Heart left ventricle (tissue), 16 donors: Measurements from ENCODE around the gene CHST6. TPM values are rescaled to one million over a fixed set of nuclear protein-coding genes. Genes with fewer than 3 reads are reported as not detected.

Experiments
- ATAC-seq, 4 donors: fragments of 200-7000 bp; cut with Tn5 transposase; one replicate each; pipeline ENCODE4 v1.9.1; 2020 to 2022; ENCODE audit warnings: moderate library complexity in 4 of 4, mild to moderate bottlenecking in 3 of 4, moderate number of reproducible peaks in 1 of 4
- DNase-seq, 5 donors: peaks; one replicate each; pipeline ENCODE4 v3.0.0-alpha.2; 2020
- H3K27ac ChIP-seq, 12 donors: fragments of 200-600 bp; sonication (generic) in 4 of 12; one replicate each; pipeline versions ENCODE4 v1.5.0 to v1.8.0; 2016 to 2022; ENCODE audit warnings: mild to moderate bottlenecking in 2 of 12
- H3K27me3 ChIP-seq, 9 donors: fragments of 200-600 bp; sonication (generic) in 2 of 9; one replicate each; pipeline versions ENCODE4 v1.5.1 to v1.8.0; 2016 to 2022; ENCODE audit warnings: mild to moderate bottlenecking in 3 of 9
- H3K36me3 ChIP-seq, 9 donors: fragments of 200-600 bp; sonication (generic) in 2 of 9; one replicate each; pipeline versions ENCODE4 v1.5.0 to v1.8.0; 2018 to 2022; ENCODE audit warnings: mild to moderate bottlenecking in 2 of 9
- H3K4me1 ChIP-seq, 12 donors: fragments of 200-600 bp; sonication (generic) in 4 of 12; one replicate each; pipeline versions ENCODE4 v1.5.0 to v1.8.0; 2016 to 2022; ENCODE audit warnings: mild to moderate bottlenecking in 3 of 12
- H3K4me3 ChIP-seq, 12 donors: fragments of 200-600 bp; sonication (generic) in 4 of 12; one replicate each; pipeline versions ENCODE4 v1.5.0 to v1.8.0; 2017 to 2022; ENCODE audit warnings: mild to moderate bottlenecking in 9 of 12, moderate library complexity in 4 of 12
- H3K9me3 ChIP-seq, 12 donors: fragments of 200-600 bp; sonication (generic) in 4 of 12; one replicate each; pipeline versions ENCODE4 v1.5.0 to v1.8.0; 2016 to 2022; ENCODE audit warnings: mild to moderate bottlenecking in 1 of 12
- POLR2A ChIP-seq, 2 donors: fragments of 450-650 bp; IDR thresholded peaks; one replicate each; pipeline ENCODE4 v1.6.1; 2017; ENCODE audit warnings: antibody characterized with exemption in 2 of 2, mild to moderate bottlenecking in 2 of 2, moderate library complexity in 2 of 2
- WGBS, 4 donors: extraction: QIAGEN DNeasy Blood & Tissue Kit in 2 of 4; methylation state at CpG; one replicate each; pipeline versions ENCODE4 v1.1.5 to v1.1.7; 2013 to 2018; 5-methylcytosine and 5-hydroxymethylcytosine counted together
- intact Hi-C, 10 donors: fragments of 100-400 bp; cut with DNase I; formaldehyde crosslinking; loops; one replicate each; pipeline versions ENCODE4 v1.11.1 to v1.14.2; 2022
- polyA plus RNA-seq, 2 donors: library from polyadenylated mRNA; stranded (reverse); fragments of 200-250 nt; gene quantifications; one replicate each; pipeline ENCODE4 v1.2.3, GENCODE V29; 2013
- total RNA-seq, 9 donors: library from RNA; depleted of rRNA in 2 of 9; stranded (reverse); fragments of >200 nt in 2 of 9; fragmentation: NEBNext Ultra II Directional in 3 of 9; extraction: Animal tissue kit (Norgen Biotek cat#: 25700) in 3 of 9; gene quantifications; one replicate each; pipeline versions ENCODE4 v1.1.0 to v1.2.4, GENCODE V29; 2016 to 2023
- TF ChIP-seq, protein P1 (sequence below), 12 donors: fragments of 200-600 bp; sonication (generic) in 4 of 12; IDR thresholded peaks; one replicate each; pipeline versions ENCODE4 v1.5.0 to v1.8.0; 2018 to 2022; ENCODE audit warnings: antibody characterized with exemption in 12 of 12, mild to moderate bottlenecking in 5 of 12
- donor health status: ischemic (EF 13 %, LVEDD 7.1; RV severe dilation, severe dysfunction).
- donor health status: healthy with polysubstance abuse.
- donor health status: DM: no; HTN: yes; CAD: no.
- donor health status: DM: no; HTN: no; CAD: no.
- donor health status: ischemic (EF 25% LVEDD 6.9; RV normal size, moderate dysfunction).
- donor health status: ischemic (EF 25% LVEDD 5.7; RV mildly dilated, moderate dysfunction).
- donor health status: healthy.
- donor health status: DM: yes; HTN: yes; CAD: no.
- donor health status: ischemic (EF 35%, LVEDD 5.7; RV mildly dilated, moderate dysfunction).
- donor health status: nonischemic (EF 11% LVEDD 7.7; RV severe dilation, severe dysfunction).
- donor health status: DM: yes; HTN: yes; CAD: no.
- donor health status: PGD.
- donor health status: ischemic (EF 29% LVEDD 5.4; RV normal size, mild dysfunction).
- donor health status: nonischemic (EF 23%, LVEDD 6.1; RV moderate dilation, normal function).

CHST6 gene
- total and polyA plus RNA-seq, 11 donors: 0.32 to 1.8 (median 0.88) TPM

GRCh38 chr16:75476817-75477216 lies 18.4 kb downstream of the CHST6 start:
- H3K9me3 ChIP-seq: no peaks in the 10 kb centered on the region
- no peak for TF ChIP-seq POLR2A (IDR thresholded peaks at IDR 0.05)
- TF ChIP-seq, protein P1, sequence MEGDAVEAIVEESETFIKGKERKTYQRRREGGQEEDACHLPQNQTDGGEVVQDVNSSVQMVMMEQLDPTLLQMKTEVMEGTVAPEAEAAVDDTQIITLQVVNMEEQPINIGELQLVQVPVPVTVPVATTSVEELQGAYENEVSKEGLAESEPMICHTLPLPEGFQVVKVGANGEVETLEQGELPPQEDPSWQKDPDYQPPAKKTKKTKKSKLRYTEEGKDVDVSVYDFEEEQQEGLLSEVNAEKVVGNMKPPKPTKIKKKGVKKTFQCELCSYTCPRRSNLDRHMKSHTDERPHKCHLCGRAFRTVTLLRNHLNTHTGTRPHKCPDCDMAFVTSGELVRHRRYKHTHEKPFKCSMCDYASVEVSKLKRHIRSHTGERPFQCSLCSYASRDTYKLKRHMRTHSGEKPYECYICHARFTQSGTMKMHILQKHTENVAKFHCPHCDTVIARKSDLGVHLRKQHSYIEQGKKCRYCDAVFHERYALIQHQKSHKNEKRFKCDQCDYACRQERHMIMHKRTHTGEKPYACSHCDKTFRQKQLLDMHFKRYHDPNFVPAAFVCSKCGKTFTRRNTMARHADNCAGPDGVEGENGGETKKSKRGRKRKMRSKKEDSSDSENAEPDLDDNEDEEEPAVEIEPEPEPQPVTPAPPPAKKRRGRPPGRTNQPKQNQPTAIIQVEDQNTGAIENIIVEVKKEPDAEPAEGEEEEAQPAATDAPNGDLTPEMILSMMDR (IDR thresholded peaks at IDR 0.05): no peak
- intact Hi-C loops: loop anchor here in 6 of 10 donors (10.0 kb wide), 6 partner anchors 68 to 278 kb away; partner anchors contain the start of genes ADAT1 (in 1 of the 6) and TMEM231 (in 1 of the 6)
- no peak for DNase-seq
- 92 to 94% (median 93%) methylated on average over 8 of the region's 8 CpGs for WGBS, 4 donors
- no peak for ATAC-seq
- no peak overlapping the region for H3K4me3 ChIP-seq
- peaks cover 0 to 2% (median 0%) of the 10 kb centered on the region in 9 donors for H3K27me3 ChIP-seq
- H3K36me3 ChIP-seq: no peaks in the 10 kb centered on the region
- H3K4me1 ChIP-seq: no peaks in the 10 kb centered on the region
- H3K27ac ChIP-seq: no peak overlapping the region

DNA sequence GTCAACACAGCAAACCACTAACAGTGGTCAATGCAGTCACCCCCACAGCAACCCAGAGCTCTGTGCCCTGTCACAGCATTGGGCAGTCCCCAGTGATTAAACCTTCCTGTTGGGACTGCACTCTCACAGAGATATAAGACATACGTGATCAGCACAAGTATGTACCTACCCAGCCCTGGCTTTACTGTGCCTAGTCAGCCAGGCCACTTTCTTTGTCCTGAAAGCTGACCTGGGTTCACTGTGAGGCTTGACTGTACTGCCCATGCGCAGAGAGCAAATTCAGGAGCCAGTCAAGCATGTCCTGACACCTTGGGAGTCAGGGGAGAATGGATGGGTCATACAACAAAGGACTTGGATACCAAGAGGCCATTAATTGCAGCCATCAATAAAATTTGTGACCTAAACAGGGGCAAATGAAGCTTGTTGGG lies 19.8 kb downstream of the CHST6 start:
- Histone ChIP-seq H3K9me3 (no peaks in the 10 kb centered on the region), H3K27me3 (no peaks in the 10 kb centered on the region), H3K27ac (no peak overlapping the region), H3K36me3 (no peaks in the 10 kb centered on the region), H3K4me1 (no peaks in the 10 kb centered on the region), H3K4me3 (no peak overlapping the region)
- ATAC-seq (no peak), DNase-seq (no peak)
- WGBS, 4 donors: 92 to 95% (median 93%) methylated on average over 2 of the region's 2 CpGs
- no peak for TF ChIP-seq POLR2A (IDR thresholded peaks at IDR 0.05)
- TF ChIP-seq, protein P1 (IDR thresholded peaks at IDR 0.05): no peak
- intact Hi-C loops: loop anchor here in 6 of 10 donors (10.0 kb wide), 6 partner anchors 69 to 279 kb away; partner anchors contain the start of genes ADAT1 (in 1 of the 6) and TMEM231 (in 1 of the 6)

GRCh38 chr16:75472908-75473877 lies 22.0 kb downstream of the CHST6 start:
- Histone ChIP-seq H3K27ac (no peak overlapping the region), H3K9me3 (no peaks in the 10 kb centered on the region), H3K36me3 (no peaks in the 10 kb centered on the region), H3K4me3 (no peak overlapping the region), H3K27me3 (no peaks in the 10 kb centered on the region), H3K4me1 (no peaks in the 10 kb centered on the region)
- 94 to 97% (median 96%) methylated on average over 17 of the region's 17 CpGs for WGBS, 4 donors
- intact Hi-C loops: loop anchor here (2.0 to 10.0 kb wide), 14 partner anchors 44 to 292 kb away; partner anchors contain the start of genes ADAT1 (in 3 of the 10) and TMEM231 (in 1 of the 10)
- ATAC-seq (no peak), DNase-seq (no peak)
- TF ChIP-seq, protein P1 (IDR thresholded peaks at IDR 0.05): no peak
- TF ChIP-seq POLR2A (IDR thresholded peaks at IDR 0.05): no peak
